Activated CD4-positive, alpha-beta T cell treated with anti-CD3 and anti-CD28 coated beads, Interleukin-2, Interleukin-4, amounts not matched to agents 100 ng/mL and 50 ng/mL, durations not matched to agents 16 hours and 8 hours (primary cell): ENCODE results near the gene SNAPC2.
"Not testable (repeated sequence)": the region's sequence is repeated elsewhere in the genome, so short reads cannot be mapped to it uniquely, and the experiment has no call there.

Source experiments
- DNase-seq: peaks from one replicate; pipeline ENCODE4 v3.0.0-alpha.2; 2020; ENCODE audit warnings: low spot score

Gene SNAPC2

GRCh38 chr19:7888826-7889217 is 31.3 kb upstream of the SNAPC2 start:
- no peak for DNase-seq

GRCh38 chr19:7893362-7894101 is 26.6 kb upstream of the SNAPC2 start:
- not testable (repeated sequence) for DNase-seq

- no peak for DNase-seq
Observed at GRCh38 chr19:7894612-7895309, 25.4 kb upstream of the SNAPC2 start.

GRCh38 chr19:7895565-7895964 is 24.6 kb upstream of the SNAPC2 start:
- no peak for DNase-seq

- no peak for DNase-seq
Observed at GRCh38 chr19:7897292-7897691, 22.8 kb upstream of the SNAPC2 start.

GRCh38 chr19:7898967-7899366 is 21.2 kb upstream of the SNAPC2 start:
- DNase-seq = no peak

GRCh38 chr19:7899751-7900378 is 20.3 kb upstream of the SNAPC2 start:
- no peak for DNase-seq

GRCh38 chr19:7900401-7900870 is 19.7 kb upstream of the SNAPC2 start:
- no peak for DNase-seq

- DNase-seq = no peak
Observed at GRCh38 chr19:7900931-7901330, 19.2 kb upstream of the SNAPC2 start.

- DNase-seq = no peak
Observed at GRCh38 chr19:7901337-7901736, 18.8 kb upstream of the SNAPC2 start.

GRCh38 chr19:7902796-7903243 is 17.3 kb upstream of the SNAPC2 start:
- DNase-seq = no peak

- peak; percentile 100 for DNase-seq
Observed at GRCh38 chr19:7903244-7904073, 16.7 kb upstream of the SNAPC2 start, which contains the start of gene MAP2K7. Gene MAP2K7 (plus strand): TSS chr19:7903877. CDS start chr19:7903945, 68 bp downstream.

GRCh38 chr19:7904074-7905020 is 15.8 kb upstream of the SNAPC2 start:
- peak; percentile 36 for DNase-seq

GRCh38 chr19:7905268-7905667 is 14.9 kb upstream of the SNAPC2 start:
- no peak for DNase-seq

GRCh38 chr19:7905859-7906258 is 14.3 kb upstream of the SNAPC2 start:
- DNase-seq = no peak

- DNase-seq = no peak
Observed at GRCh38 chr19:7907122-7907521, 13.0 kb upstream of the SNAPC2 start.

- no peak for DNase-seq
Observed at GRCh38 chr19:7907544-7907943, 12.6 kb upstream of the SNAPC2 start.

- DNase-seq = no peak
Observed at GRCh38 chr19:7908078-7908699, 11.9 kb upstream of the SNAPC2 start.

- no peak for DNase-seq
Observed at GRCh38 chr19:7908742-7909461, 11.2 kb upstream of the SNAPC2 start.
